SKM-1 (cell line): ENCODE data around the gene COX20.
A peak's percentile ranks its signal among the peaks of the same experiment; 100 is the strongest.
"Not testable (repeated sequence)": the region's sequence is repeated elsewhere in the genome, so short reads cannot be mapped to it uniquely, and the experiment has no call there.

Experiments used
- DNase-seq: peaks from one replicate; lab custom pipeline; 2025; ENCODE audit not compliant: unreplicated experiment; lab: John Stamatoyannopoulos, UW

The COX20 gene

DNA sequence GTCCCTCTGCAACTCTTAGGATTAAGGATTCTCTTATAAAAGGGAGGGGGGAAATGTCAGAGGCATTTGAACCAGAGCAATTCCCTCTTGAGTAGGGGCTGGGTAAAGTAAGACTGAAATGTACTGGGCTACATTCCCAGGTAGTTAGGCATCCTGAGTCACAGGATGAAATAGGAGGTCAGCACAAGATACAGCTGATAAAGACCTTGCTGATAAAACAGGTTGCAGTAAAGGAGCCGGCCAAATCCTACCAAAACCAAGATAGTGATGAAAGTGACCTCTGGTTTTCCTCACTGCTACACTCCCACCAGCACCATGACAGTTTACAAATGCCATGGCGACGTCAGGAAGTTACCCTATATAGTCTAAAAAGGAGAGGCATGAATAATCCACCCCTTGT is 14.3 kb upstream of the COX20 start:
- DNase-seq: no peak

DNA sequence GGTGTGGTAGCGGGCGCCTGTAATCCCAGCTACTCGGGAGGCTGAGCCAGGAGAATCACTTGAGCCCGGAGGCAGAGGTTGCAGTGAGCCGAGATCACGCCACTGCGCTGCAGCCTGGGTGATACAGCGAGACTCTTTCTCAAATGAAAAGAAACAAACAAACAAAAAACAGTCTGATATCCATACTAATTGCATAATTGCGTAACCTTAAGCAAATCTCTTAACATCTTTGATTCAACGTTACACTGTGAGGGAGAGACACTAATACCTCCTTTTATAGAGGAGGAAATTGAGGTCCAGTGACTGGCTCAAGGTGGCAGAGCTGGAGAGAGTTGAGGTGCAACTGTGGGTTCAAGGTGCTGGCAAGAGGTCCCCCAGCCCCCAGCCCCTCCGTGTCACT is 12.6 kb upstream of the COX20 start:
- no peak for DNase-seq

DNA sequence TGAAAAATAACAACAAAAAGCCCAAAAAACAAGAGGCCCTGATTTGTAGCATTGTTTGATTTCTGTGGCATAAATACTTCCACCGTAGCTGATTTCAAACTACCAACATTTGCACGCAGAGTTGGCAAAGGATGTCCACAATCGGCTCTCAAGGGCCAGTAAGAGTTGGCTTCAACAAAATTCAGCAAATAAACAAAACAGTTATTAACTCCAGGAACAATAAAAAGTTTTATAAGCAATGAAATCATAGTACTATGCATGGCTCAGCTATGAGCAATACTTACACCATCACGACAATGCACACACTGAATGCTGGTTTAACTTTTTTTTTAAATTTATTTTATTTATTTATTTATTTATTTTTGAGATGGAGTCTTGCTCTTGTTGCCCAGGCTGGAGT is 8.7 kb upstream of the COX20 start:
- DNase-seq: no peak

DNA sequence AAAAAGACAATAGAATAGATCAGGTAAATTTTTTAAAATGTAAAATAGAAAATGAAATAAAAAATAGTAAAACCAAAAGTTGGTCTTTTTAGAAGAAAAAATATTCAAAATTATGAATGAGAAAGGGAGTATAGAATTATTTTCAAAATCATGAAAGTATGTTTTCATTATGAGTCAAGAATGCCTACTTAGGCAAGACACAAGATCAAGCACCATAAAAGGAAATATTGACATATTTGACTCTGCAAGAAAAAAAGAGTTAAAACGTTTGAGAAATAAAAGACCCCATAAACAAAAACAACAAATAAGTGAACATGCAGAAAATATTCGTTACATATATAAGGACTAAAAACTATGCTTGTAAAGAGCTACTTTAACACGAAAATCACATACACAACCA is 4.8 kb upstream of the COX20 start:
- no peak for DNase-seq

DNA sequence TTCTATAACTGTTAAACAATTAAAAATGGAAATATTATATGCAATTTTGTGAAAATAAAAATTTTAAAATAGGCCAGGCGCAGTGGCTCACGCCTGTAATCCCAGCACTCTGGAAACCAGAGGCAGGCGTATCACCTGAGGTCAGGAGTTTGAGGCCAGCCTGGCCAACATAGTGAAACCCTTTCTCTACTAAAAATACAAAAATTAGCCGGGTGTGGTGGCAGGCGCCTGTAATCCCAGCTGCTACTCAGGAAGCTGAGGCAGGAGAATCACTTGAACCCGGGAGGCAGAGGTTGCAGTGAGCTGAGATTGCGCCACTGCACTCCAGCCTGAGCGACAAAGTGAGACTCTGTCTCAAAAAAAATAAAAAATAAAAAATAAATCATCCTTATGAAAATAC is 2.2 kb upstream of the COX20 start:
- DNase-seq: not testable (repeated sequence)

DNA sequence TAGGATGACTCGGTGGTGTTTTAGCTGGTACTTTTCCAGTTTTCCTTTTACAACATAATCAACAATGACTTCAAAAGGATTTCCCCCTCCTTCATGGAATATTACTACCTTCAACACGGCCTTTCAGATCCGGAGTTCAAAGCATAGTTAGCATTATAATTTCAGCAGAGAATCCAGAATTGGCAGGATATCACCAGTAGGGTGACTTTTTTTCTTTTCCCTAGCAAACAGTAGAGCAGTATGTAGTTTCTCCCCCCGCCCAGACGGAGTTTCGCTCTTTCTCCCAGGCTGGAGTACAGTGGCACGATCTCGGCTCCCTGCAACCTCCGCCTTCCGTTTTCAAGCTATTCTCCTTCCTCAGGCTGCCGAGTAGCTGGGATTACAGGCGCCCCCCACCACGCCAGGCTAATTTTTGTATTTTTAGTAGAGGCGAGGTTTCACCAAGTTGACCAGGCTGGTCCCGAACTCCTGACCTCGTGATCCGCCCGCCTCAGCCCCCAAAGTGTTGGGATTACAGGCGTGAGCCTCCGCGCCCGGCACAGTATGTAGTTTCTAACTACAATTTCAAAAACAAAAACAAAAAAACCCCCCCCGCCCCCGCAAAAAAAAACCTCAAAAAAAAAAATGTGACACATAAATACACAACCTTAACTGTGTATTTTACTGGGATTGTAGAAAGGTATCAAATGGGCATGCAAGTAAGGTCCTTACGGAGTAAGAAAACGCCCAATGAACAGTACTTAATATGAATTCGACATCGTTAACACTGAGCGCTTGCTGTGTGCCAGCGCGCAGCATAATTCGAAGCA is 1.5 kb upstream of the COX20 start:
- peak; percentile 85 for DNase-seq

DNA sequence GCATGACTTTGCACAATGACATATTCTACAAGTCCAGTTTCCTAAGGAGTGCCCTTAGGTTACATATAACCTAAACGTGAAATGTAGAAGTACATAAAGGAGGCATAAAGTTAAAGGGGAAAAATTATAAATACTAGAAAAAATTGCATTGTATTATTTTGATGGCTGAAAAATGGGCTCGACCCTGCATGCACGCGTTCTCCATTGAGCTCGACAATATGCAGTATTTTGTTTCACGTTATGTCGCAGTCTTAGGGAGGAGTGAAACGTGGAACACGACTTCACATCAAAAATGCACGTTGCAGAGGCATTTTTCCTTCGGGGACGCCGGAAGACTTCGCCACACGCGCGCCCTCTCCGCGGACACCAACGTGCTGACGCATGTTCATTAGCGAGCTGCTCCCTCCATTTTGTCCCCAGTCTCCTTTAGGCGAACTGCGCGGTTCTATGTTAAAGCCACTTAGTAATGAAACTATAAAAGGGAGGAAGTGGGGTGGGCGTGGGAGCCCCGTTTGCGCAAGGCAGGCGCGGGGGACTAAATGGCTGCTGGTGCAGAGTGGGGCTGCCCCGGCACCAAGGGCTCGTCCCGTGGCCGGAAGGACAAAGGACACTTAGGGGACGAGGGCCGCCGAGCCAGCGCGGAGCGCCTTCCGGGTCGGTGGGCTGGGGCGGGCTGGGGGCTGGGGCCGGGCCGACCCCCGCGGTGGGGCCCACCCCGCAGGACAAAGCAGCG is 749 bp upstream of the COX20 start:
- DNase-seq: peak; percentile 99

DNA sequence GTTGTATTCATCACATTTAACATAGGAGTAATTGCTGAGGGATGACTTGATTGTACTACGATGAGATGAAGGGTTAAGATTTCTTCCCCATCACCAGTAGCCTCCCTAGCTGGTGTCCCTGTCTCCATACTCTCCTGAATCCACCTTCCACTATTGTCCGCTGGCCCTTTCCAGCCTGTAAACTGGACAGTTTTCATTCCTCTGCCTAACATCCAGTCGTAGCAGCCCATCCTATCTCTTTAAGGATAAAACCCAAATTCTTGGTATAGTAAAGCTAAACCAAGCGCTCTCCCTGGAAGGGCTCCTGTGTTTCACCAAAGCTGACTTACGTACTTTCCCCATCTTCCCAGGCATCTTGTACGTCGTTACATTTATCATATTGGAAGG is 670 bp downstream of the COX20 start:
- DNase-seq: no peak

DNA sequence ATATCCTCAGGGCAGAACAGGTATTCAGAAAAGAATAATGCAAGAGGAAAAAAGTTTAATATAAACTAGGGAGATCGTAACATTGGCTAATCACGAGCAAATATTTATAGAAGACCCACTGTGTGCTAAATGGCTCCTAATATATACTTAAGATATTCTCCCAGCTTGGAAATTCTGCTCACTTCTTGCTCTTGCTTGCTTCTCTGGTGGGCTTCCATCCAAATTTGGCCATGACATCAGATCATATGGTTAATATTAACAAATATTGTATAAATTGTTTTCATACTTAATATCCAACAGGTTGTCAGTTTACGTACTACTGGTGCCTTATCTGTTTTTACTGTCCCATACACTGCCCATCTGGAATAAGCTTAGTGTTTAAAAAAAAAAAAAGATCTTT is 1.1 kb downstream of the COX20 start:
- DNase-seq: no peak

DNA sequence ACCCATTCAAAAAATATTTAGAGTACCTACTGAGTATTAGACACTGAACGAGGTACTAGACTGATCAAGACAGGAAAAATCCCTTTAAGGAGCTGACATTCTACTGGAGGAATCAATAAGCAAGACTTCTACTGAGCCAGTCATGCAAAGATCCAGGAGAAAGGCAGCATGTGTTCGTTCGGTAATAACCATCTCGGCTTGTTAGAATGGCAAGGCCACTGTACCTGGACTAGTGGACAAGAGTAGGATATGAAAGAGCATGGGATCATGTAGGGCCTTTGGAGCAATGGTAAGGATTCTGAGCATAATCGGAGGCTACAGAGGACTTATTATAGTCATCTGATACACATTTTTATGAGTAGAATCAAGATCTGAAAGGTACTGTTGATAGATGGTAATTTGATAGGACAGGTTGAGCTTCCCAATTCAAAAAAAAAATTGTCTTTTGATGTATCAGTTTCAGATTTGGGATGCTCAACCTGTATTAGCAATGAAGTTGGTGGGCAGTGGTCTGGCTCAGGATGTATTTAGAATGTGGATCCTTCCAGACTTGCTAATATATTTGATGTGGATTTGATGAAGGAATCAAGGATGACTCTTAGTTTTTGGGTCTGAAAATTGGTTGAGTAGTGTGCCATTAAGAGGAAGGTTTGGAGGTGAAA is 2.3 kb downstream of the COX20 start:
- DNase-seq: no peak

DNA sequence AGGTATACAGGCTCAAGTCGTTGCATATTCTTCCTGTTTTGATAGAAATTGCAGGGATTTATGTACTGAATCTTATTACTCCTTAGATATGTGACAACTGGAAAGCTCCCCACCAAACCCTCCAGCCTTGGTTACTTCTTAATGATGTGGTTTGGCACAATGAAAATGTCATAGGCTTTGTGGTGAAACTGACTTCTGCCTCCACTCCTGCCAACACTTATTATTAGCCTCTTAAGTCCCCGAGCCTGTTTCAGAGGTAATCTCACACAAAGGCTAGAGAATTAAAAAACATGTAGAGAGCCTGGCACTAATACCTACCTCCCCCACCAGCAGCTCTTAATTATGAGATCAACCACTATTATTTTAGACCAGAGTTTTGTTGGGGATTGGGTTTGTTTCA is 4.2 kb downstream of the COX20 start:
- no peak for DNase-seq

DNA sequence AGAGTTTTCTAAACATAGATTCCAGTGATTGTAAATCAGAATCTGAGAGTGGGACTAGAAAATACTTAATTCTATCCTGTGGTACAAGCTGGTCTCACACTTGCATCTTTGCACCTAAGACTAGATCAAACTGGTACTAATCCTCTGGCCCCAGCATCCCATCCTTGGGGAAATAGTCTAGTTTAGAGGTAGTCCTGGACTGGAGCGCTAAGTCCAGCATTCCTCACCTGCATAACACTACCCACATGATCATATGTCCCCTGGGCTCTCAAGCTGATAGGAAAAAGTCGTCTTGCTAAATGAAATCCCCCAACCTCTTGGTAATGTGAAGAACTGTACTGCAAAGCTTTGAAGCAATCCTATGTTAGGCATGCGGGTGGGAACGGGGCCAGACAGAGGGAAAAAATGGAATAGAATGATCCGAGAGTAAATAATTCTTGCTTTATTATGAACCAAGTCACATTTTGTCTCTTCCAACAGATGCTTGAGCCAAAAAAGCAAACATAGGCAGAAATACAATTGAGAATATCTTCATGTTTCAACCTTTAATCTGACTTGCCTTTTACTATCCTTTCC is 4.8 kb downstream of the COX20 start:
- no peak for DNase-seq

DNA sequence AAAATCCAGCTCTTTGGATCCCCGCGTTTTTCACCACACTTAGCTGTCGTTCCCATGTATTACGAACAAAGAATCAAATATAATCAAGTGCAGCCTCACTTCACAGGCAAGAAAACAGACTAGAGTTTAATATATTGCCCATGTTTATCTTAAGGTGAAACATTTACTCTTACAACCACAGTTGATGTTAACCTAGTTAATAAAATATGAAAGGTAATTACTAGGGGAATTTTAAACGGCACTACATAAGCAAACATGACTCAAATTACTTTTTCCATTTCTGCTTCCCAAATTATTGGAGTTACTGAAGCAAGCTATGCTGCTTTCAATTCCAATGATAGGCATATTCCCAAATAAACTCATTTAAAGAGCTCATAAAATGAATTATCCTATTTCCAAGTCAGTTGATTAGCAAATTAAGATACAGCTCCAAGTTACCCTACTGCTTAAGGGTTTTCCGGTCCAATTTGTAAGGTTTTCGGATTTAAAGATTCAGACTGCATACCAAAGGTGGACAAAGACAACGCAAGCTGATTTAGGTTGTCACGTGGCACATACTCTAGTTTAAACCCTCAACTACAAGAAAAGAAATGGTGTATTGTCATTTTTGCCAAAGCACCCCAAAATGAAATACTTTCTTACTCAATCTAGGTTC is 5.9 kb downstream of the COX20 start:
- no peak for DNase-seq

DNA sequence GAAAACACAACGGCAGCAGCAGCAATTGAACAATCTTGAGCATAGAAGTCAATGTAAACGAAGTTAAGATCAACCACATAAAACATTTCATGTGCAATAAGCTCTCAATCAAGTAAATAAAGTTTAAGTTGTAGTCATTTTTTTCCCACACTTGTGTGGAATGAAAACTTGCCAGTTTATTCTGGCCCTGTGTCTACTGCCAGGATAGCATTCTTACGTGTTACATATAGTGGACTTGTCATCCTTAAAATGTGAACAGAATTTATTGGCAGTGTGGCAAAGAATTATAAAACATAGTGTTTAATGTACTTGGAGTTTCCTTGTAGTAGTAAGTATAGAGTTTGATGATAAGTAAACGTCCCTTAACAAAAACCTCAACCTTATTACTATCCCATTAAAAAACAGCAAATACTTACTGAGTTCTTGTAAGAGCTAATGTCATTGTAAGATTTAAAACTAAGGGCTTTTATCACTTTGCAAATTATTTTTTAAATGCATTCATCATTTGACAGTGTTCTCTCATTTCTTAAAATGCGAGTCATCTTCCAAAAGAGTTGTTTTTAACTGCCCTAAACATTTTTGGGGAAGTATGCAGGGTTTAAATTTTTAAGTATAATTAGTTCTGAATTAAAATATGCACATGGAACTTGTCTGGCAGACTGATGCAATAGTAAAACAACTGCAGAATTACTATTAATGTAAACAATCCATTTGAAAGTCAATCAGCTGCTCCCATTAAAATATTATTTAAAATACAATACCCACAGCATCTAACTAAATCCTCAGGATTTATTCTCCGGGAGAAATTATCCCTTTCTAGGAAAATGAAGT is 7.9 kb downstream of the COX20 start:
- no peak for DNase-seq

DNA sequence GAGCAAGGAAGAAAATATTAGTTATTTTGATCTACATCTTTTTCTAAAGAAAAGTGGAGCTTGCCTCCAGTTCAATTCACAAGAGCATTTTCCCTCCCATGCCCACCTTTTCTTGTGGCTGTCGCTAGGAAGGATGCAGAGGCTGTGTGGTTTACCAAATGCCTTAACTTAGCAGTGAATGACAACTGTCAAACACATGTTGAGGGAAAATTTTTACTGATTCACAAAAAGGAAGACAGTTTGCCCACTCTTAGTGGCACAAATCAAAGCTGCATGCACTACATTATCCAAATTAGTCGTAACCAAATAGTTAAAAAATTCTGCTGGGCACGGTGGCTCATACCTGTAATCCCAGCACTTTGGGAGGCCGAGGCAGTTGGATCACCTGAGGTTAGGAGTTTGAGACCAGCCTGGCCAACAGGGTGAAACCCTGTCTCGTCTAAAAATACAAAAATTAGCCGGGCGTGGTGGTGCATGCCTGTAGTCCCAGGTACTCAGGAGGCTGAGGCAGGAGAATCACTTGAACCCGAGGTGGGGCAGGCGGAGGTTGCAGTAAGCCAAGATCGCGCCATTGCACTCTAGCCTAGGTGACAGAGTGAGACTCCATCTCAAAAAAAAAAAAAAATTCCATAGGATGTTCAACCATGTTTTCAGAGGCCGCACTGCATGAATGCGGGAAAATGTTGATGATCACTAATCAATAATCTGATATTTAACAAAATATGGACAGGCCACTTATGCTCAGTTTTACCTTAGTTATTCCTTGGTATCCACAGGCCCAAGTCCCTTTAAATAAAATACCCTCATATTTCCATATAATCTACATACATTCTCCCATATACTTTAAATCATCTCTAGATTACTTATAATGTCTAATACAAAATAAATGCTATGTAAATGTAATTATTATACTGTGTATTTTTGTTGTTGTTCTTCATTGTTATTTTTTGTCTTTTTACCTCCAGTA is 9.0 kb downstream of the COX20 start:
- no peak for DNase-seq

DNA sequence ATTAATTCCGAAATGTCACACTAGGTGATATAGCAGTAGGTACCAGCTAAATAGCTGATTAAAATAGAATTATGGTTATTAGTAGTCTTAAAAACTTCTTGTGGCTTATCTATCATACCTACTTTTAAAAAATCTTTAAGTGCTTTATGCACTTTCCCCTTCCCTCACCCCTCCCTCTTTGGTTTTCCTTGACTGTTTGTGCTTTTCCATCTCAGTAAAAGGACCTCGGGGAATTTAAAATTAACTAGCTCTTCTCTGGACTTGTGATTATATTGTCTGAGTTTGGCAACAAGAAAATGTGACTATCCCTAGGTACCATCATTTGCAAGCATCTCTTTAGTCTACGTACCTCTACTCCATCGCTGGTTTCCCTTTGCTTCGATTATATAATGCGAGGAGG is 11.2 kb downstream of the COX20 start:
- DNase-seq: no peak

DNA sequence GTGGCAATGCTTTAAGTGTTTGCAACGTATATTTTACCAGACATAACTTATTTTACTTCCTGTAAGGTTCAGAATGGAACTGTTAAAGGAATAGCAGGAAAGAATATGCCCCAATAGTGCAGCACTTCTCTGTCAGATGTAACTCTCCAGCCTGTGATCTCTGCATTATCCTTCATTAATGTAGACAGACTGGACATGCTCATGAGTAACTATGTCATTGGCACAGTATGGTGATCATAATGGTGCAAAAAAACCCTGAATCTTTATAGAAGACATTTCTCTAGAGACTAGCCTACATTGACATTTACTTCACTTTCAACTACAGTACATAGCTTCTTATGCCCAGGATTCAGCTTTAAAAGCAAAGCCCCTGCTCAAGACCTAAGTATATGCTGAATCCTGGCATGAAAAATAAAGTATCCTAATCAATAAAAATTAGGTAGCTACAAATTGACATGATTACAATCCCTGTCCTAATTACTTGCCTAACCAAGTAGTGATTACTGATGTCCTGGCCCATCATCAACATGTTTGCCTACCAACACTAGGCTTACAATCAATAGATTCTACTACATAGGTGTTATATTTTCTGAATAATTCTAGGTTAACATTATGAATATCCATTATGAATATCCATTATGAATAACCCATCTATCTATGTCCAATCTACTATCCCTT is 13.9 kb downstream of the COX20 start:
- DNase-seq: no peak

DNA sequence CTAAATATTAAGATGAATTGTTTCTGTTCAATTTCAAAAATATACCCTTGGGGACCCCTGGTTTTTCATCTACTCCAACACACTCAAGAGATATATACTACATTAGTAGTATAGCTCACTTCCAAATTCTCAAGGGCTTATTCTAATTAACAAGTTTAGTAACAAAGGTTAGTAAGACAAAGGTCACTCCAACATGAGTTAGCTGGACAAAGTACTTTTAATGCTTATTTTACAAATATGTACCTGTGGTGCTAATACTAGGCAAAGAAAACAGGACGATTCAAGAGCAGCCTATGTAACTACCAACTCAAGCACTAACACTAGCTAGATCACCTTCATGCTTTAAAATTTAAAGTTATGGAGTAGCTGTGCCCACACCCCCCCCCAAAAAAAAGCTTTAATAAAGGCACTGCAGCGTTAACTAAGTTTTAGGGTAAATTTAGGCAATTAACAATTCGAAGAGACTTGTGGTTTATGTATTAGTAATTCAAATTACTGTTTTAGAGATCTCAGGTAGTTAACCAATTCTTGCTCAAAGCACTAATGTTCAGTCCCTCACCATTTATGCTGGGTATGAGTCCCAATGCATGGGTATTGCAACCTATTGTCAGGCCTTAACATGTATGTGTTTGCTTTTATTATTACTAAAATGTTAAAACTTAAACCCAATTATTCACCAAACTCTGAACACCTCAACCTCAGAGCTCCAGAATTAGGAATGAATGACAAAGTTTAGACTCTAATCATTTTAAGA is 14.8 kb downstream of the COX20 start:
- no peak for DNase-seq
